GM18498 (cell line): ENCODE measurements around the gene DGKI.

Source experiments
- ATAC-seq: cut with Tn5 transposase; IDR thresholded peaks from one replicate; pipeline ENCODE4 v1.9.1; 2021; ENCODE audit warnings: mild to moderate bottlenecking, moderate library complexity; ENCODE audit not compliant: unreplicated experiment

The DGKI gene

DNA sequence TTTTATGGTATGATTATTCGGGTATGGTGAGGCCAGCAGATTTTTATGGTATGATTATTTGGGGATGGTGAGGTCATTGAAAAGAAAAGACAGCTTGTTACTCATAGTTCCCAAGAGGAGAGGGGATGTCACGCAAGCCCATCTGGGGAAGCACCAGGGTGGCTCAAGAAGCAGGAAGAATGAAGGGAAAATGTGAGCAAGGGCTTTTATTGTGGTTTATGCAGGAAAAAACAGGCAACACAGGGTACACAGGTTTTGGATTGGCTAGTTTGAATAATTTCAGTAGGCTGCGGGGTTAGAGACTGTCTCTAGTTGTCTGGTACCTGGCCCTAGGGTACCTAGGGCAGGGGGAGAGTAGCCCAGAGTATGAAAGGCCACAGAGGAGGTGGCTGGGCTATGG lies 26.8 kb upstream of the DGKI start:
- ATAC-seq: no peak

DNA sequence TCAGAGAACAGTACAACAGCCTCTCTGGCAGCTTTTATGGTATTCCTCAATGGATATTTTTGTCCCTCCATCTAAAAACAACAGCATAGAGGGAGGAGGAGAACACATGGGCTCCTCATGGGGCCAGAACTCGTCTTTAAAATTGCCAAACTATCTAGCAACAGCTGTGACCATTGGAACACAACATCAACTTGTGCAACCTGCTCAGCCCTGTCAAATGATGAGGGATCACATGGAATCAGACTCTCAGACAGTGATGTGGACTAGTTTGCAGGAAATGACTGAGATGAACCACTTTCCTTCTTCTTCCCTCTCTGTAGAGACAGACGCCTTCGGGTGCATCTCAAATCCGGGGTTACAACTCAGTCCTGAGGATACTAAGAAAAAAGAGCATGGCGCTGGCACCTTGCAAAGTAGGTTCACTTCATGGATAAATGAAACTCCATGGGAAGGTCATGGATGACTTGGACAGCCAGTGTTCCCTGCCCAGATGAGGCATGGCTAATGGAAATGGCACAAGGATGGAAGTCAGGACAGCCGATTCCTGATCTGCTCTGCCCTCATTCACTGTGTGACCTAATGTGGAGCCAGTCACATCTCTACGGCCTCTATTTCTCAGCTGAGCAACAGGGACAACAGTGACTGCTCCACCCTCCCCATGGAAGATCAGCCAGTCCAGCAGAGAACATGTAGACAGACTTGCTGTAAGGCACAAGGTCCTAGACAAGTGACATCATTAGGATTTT lies 24.6 kb upstream of the DGKI start:
- ATAC-seq: no peak

DNA sequence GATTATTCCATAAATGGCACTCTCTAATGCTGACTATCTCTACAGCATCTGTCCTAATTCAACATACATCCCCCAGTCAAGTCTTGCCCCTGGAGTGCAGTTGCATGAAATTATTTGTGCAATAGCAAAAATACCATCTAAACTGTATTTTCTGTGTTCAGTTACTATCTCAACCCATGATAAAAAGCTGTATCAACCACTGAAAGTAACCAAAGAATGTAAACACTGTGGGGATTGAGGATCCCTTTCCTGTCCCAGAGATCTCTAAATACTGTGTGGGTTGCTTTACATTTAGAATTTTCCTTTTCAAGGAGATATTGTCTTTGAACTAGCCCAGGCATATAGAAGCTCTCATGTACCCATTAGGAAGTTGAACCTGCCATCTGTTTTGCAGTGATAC lies 23.9 kb upstream of the DGKI start:
- no peak for ATAC-seq

DNA sequence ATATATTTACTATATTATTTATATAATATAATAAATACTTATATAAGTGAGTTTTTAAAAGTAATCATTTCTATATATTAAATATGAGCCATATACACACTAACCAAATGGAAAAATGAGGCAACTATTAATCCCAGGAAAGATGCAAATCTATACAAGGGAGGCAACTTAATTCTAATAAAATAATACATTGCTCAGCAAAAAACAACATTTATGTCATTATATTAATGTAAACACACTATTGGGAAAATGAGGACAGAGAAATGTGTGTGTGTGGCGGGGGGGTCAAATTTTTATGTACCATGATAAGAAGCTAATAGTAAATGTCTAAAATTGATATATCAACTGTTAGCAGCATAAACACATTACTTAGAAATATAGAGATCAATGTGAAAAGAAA lies 23.3 kb upstream of the DGKI start:
- no peak for ATAC-seq

DNA sequence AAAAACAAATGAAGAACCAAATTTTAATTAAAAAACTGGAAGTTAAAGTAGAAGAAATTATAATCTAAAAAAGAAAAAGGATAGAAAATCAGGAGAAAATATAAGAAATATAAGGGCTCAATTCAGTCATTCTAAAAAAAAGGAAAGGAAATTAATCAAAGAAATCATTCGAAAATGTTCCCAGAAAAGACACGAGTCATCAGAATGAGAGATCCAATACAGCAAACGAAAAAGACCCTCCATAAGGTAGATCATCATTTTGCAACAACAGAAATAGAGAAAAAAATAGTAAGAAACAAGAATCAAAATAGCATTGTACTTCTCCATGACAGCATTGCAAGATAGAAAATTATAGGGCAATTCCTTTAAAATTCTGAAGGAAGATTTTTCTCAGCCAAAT lies 22.5 kb upstream of the DGKI start:
- no peak for ATAC-seq

DNA sequence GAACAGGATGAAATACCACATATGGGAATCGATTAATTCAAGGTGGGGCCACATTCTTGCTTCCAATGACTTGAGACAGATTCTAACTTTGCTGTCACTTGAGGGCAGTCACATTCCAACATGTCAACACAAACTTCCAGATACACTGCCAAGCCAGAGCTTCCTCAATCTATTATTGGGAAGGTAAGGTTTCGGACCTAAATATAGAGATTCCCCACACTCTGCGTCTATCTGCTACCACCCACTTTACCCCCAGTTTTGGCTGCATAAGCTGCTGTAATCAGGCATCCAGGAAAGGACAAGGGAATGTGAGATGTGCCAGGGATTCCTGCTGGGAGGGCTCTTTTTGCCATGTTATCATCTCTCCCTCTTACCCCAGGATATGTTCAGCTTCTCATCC lies 20.5 kb upstream of the DGKI start:
- no peak for ATAC-seq

DNA sequence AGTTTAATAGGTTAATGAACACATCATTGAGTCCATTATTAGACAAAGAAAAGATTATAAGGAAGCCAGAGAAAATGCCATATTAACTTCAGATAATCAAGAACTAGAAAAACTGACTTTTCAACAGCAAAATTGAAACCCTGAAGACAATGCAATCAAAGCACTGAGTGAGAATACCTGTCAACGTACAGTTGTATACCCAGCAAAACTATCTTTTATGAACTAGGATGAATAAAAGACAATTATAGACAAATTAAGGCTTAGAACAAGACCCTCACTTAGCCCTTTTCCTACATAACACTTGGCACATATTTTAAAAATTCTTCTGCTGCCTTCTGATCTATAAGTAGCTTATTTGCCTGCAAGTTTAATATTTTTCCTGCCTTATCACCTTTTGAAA lies 19.0 kb upstream of the DGKI start:
- ATAC-seq: no peak

DNA sequence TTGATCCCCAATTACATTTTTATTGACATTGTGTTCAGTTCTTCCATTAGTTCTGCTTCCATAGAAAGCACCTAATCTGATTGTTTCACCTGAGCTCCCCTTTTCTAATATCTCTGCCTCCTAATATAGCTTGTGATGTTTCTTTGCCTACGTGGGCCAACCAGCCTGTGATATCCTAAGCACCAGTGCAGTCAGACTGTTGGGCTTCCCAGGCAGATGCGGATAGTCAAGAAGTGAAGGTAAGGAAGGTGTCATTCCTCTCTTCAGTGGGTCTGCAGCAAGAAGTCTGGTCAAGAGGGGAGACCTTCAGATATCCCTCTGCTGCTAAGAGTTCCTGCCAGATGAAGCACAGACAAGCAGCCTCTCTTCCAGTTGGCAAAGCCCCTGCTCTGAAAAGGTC lies 16.2 kb upstream of the DGKI start:
- ATAC-seq: no peak

DNA sequence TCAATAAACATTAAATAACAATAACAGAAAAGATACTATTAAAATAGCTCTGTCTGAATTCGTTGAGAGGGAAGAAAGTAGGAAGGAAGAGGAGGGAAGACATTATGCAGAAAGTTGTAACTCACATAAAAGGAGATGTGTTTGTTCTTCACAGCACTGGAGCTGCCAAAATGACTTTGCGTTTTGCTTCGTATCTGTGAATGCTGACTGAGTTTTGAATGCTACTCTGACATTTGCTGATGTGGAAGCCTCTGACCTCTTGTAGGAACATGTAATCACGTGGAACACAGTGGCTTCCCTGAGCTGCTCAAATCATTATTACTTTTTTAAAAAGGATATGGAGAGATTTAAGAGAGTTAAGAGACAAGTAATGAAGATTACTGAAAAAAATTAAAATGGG lies 15.6 kb upstream of the DGKI start:
- no peak for ATAC-seq

DNA sequence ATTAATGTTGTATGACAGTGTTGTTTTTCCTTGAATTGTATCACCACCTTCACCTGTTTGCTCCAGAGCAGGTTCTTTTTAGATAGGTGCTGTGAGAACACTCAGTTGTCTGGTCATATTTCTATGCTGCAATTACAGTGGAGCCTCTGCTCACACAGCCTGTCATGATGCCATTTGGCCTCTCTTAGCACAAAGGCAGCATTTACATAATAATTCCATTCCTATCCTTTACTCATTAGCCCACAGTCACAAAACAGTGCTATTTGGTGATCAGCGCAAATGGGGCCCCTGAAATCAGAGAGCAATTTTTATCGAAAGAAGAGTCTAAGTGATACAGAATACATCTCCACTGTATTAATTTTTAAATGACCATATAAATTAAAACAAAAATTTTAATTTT lies 13.8 kb upstream of the DGKI start:
- ATAC-seq: no peak

DNA sequence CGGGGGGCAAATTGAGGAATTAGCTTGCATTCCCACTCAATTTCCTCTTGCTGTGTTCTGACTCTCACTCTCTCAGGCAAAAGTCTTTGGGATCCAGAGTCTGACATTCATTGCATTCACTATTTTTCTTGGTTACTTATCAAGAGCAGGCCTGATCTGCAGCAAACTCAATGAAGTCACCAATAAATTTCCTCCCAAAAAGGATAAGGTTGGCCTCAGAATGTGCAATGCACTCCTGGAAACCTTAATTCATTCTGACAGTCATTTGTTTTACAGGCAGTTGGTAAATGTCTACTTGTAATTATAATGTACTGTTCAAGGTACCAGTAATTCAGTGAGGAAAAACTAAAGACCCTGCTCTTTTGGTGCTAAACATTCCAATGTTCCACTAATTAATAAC lies 6.3 kb upstream of the DGKI start:
- ATAC-seq: no peak

DNA sequence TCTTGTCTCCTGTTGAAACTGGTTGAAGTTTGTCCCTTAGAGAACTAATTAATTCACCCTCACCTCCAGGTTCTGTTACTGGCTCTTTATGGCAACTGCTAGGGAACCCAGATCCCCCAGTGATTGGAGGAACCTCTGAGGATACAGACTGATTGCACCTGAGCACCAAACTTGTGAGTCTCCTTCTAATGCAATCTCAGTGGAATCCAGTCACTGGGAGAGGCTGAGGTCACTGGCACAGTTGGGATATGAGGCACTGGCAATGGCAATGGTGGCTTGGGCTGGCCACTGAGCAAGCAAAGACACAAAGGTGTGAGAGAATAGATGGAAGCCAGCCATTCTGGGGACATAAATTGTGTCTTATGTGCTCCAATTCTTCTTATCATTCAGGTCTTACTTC lies 5.3 kb upstream of the DGKI start:
- ATAC-seq: no peak

DNA sequence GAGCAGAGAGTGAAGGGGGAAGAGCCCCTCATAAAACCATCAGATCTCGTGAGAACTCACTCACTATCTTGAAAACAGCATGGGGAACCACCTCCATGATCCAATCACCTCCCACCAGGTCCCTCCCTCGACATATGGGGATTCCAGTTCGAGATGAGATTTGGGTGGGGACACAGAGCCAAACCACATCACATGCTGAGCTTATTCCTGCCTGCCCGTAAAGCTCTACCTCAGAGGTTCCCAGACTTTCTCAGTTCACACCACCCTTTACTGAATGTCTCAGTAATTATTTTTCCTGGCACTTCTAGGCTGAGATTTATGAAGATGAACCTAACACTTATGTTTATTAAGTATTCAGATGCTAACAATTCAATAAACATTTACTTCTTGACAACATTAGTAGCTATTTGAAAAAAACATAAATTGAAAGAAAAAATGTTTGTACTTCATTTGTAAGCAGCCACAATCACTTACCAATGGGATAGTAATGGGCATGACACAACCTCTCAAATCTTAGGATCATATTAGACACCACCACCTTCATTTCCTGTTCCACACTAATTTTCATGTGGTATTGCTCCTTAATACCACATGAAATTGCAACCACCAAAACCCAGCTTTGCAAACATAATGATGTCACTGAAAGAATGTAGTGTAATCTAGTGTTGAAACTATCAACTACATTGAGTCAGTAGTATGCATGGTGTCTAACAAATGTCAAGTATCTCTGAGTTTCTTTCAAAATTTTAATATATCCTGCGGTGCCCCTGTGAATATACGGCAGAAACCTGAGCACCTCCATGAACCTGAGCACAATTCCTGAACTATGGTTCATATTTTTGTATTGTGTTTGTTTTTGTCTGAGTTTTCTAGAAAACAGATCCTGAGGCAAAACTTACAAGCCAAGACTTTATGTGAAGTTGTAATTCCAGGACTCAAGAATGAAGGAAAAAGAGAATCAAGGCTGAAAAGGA lies 4.5 kb upstream of the DGKI start:
- ATAC-seq: no peak

DNA sequence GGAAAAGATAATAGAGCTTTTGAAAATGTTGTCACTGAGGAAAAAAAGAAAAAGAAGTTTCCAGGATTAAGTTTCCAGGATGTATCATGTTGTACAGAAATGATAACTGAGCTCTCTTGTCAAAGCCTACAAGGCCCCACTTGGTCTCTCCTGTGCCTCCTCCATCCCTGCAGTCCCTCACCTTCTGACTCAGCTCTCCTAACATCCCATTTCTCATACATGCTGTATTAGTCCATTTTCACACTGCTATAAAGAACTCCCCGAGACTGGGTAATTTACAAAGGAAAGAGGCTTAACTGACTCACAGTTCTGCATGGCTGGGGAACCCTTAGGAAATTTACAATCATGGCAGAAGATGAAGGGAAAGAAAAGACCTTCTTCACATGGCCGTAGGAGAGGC lies 3.8 kb upstream of the DGKI start:
- ATAC-seq: no peak

DNA sequence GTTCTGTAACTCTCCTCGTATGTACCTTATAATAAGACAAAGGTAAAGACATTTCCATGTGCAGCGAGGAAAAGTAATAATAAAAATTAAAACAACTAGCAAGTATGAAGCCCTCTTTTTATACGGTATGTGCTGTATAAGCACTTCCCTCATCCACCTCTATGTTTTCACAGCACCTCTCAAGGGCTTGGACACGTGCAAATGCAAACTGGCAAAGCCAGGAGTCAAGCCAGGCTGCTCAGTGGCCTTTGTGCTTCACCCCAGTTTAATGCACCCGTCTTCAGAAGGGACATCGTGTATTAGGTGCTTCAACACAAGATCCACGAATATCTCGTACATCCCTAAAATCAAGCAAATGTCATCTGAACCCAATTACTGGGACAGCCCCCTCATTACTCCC lies 1.3 kb upstream of the DGKI start:
- no peak for ATAC-seq

DNA sequence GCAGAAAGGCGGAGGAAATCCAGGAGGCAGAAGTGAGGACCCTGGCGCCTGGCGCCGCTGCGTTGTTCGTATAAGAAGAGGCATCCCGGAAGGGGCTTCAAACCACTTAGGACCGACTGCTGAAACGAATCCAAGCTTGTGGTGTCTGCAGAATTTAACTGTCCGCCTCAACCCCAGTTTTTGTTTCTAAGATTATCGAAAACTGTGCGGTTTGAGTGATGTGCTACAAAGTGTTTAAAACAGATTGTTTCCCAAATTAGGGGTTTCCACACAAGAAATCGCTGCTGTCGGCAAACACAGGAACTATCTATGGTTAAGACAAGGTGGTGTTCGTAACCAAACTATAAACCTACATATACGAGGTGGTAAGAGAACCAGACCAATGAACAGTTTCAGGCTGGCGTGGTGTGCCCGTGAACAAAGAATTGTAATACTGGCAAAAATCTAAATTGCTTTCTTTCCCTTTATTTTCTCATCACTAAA lies 835 bp upstream of the DGKI start:
- ATAC-seq: peak; percentile 22

DNA sequence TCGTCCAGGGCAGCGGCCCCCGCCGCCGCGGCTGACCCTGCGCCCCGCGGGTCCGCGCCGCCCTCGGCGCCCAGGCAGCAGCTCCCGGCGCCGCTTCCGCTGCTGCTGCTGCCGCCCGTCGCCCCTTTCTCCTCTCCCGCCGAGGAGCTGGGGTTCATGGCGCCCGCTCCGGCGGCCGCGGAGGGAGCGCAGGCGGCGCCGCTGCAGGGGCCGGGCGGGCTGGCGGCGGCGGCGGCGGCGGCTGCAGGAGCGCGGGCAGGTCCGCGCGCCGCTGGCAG lies 286 bp downstream of the DGKI start:
- ATAC-seq: peak; percentile 41

DNA sequence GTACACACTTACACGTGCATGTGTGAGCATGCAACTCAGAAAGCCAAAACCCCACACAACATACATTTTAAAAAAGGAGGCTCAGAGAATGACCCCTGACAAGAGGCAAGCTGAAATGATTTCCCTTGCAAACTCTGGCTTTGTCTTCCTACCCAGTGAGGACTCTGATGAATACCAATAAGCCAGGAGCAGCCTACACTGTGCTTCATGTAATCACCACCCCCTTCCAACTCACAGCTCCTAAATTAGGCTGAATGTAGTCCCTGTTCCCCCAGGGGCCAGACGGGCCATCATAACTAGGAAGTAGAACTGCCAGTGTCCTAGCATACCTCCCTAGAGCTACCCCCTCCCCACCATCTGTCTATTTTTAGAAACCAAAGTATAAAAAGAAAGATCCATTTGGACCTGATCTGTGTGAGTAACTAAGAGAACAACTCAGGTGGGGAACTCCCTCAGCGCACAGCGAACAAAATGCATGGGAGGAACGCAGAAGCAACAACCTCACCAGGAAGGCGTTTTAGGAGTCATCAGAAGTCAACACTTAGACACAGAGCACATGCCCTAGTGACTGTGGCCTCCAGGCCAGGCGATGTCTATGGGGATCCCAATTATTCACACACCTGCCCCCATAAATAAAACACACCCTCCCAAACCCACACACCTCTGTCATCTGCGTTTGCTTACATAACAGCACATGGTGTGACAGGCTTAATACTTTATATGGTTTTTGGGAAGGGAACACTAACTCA lies 1.9 kb downstream of the DGKI start:
- ATAC-seq: no peak

DNA sequence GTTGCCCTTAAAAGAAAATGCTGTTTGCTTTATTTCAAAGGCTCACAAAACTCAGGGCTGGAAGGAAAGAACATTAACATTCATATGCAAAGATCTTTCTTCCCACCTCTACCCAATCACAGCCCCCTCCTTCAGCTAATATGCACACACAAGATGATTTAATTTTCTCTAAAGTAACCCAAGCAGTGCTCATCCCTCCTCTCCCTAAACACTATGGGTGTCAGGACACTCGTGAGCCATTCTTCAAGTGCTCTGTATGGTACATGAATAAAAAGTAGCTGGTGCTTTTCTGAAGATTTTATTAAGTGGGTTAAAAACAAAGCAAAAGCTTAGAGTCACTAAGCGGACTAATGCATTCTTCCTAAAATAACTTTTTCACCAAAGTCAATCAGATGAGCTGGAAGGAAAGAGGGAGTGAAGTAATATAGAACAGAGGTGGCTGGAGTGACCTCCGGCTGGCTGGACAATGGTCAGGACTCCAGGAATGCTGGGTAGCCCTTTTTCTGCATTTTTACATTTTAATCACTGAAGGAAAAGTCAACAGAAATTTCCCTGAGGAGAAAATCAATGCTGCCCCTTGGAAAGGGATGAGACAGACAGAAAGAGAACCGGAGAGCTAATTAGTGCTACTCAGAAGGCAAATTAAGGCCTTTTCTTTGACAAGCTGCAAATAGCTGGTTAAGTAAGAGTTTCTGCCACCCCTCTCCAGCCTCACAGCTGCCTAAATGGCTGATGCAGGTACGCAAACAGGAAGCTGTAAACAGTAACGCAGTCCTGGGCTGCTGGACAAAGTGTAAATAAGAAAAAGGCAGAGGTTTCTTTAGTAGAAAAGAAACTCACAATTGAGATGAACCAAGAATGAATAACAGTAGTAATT lies 6.6 kb downstream of the DGKI start:
- no peak for ATAC-seq

DNA sequence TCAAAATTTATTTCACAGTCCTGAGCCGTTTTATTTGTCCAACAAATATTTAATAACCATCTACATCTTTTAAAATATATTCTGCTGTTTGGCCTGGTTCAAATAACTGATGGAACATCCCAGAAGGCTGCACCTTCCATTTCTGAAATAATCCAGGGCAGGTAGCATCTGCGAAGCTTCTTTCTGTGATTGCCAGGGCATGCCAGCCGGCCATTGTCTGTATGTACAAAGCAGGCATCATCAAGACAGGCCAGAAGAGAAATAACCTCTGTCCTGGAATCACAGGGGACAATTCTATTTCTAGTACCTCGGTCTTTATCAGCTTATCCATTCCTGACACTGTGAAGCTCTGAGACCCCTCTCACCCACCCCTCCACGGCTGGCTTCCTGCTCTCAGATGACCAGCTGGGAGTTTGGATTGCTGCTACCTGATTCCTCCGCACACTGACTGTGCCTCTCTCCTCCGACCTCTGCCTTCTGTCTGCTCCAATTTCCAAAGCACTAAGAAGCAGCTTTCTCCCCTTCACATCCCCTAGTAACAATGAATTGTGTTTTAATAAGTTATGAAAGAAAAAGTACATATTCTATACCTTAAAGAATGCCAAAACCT lies 8.0 kb downstream of the DGKI start:
- ATAC-seq: no peak
